Measurements from ENCODE around the gene ZNF692. TPM values are rescaled to one million over a fixed set of nuclear protein-coding genes. Genes with fewer than 3 reads are reported as not detected.

The ZNF692 gene
- total RNA-seq, 1 experiment from 2014 or later = 59.1 TPM

DNA sequence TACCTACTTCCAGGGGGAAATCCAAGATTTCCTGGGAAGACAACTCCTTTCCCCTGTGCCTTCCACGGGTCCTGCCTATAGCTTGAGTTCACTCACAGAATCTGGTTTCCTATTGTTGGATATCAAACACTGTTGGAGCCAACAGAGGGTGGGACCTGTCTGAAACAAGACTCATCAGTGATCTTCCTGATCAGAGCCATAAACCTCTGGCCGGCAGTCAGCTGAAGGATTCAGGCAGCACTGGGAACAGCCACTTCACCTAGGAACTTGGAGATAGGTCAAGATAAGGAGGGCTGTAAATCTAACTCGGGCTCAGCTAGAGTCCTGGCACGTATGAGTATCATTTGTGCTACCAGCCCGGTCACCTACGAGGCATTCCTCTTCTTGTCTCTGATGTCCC, 56.4 kb downstream of the ZNF692 start:
- H3K27me3 Mint-ChIP-seq (ENCODE audit: low read depth) = peaks cover 24% of the 10 kb centered on the region
- TF ChIP-seq MXD4 (CRISPR knock-in tag; IDR thresholded peaks at IDR 0.05; ENCODE audit: borderline replicate concordance) (no peak), ZNF121 (CRISPR knock-in tag; IDR thresholded peaks at IDR 0.05) (no peak), ZNF219 (CRISPR knock-in tag; IDR thresholded peaks at IDR 0.05; ENCODE audit: borderline replicate concordance) (no peak)
- TF ChIP-seq, protein P1, sequence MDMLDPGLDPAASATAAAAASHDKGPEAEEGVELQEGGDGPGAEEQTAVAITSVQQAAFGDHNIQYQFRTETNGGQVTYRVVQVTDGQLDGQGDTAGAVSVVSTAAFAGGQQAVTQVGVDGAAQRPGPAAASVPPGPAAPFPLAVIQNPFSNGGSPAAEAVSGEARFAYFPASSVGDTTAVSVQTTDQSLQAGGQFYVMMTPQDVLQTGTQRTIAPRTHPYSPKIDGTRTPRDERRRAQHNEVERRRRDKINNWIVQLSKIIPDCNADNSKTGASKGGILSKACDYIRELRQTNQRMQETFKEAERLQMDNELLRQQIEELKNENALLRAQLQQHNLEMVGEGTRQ (CRISPR knock-in tag; IDR thresholded peaks at IDR 0.05) = no peak
- H3K27ac Mint-ChIP-seq = no peak overlapping the region
- no peak overlapping the region for H3K4me3 Mint-ChIP-seq
- peaks cover 30% of the 10 kb centered on the region for H3K36me3 Mint-ChIP-seq
- DNase-seq (ENCODE audit: low spot score) (no peak), ATAC-seq (no peak)
- H3K4me1 Mint-ChIP-seq = no peaks in the 10 kb centered on the region
- CTCF ChIA-PET = no interaction called here
- POLR2A ChIA-PET = no interaction called here
- peaks cover 70% of the 10 kb centered on the region for H3K9me3 Mint-ChIP-seq

GRCh38 chr1:248800459-248800858, 58.4 kb downstream of the ZNF692 start:
- ChIA-PET CTCF (no interaction called here), POLR2A (no interaction called here)
- DNase-seq (ENCODE audit: low spot score) (no peak), ATAC-seq (no peak)
- Mint-ChIP-seq H3K4me1 (no peaks in the 10 kb centered on the region), H3K9me3 (peaks cover 80% of the 10 kb centered on the region), H3K36me3 (peaks cover 40% of the 10 kb centered on the region), H3K27me3 (ENCODE audit: low read depth) (peaks cover 20% of the 10 kb centered on the region), H3K4me3 (no peak overlapping the region), H3K27ac (no peak overlapping the region)
- TF ChIP-seq, protein P2, sequence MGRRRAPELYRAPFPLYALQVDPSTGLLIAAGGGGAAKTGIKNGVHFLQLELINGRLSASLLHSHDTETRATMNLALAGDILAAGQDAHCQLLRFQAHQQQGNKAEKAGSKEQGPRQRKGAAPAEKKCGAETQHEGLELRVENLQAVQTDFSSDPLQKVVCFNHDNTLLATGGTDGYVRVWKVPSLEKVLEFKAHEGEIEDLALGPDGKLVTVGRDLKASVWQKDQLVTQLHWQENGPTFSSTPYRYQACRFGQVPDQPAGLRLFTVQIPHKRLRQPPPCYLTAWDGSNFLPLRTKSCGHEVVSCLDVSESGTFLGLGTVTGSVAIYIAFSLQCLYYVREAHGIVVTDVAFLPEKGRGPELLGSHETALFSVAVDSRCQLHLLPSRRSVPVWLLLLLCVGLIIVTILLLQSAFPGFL (CRISPR knock-in tag; IDR thresholded peaks at IDR 0.05; ENCODE audit: borderline replicate concordance) = no peak
- TF ChIP-seq, protein P1 (CRISPR knock-in tag; IDR thresholded peaks at IDR 0.05) = no peak
- no peak for TF ChIP-seq ZNF138 (CRISPR knock-in tag; conservative IDR thresholded peaks at IDR 0.05)
- no peak for TF ChIP-seq OVOL2 (CRISPR knock-in tag; IDR thresholded peaks at IDR 0.05; ENCODE audit: borderline replicate concordance)
- TF ChIP-seq, protein P3, sequence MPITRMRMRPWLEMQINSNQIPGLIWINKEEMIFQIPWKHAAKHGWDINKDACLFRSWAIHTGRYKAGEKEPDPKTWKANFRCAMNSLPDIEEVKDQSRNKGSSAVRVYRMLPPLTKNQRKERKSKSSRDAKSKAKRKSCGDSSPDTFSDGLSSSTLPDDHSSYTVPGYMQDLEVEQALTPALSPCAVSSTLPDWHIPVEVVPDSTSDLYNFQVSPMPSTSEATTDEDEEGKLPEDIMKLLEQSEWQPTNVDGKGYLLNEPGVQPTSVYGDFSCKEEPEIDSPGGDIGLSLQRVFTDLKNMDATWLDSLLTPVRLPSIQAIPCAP (CRISPR knock-in tag; IDR thresholded peaks at IDR 0.05) = no peak
- no peak for TF ChIP-seq SMAD3 (CRISPR knock-in tag; IDR thresholded peaks at IDR 0.05; ENCODE audit: borderline replicate concordance)

Small RNA genes lying within 50 kb of the gene (microRNA-seq; reads per million reads assigned to microRNA genes)
- gene MIR3124 (ENCODE audit: borderline number of aligned reads) = 1.4 reads per million

Other genes with a start within 250 kb of the ZNF692 start
- not detected in 3 replicates for gene OR2T11, start 224.0 kb downstream of the ZNF692 start, total RNA-seq (2021)
- gene OR2T35, start 213.8 kb downstream of the ZNF692 start, total RNA-seq (2021) = not detected in 3 replicates
- not detected in 3 replicates for gene OR2T27, start 203.6 kb downstream of the ZNF692 start, total RNA-seq (2021)
- gene OR14I1, start 156.3 kb downstream of the ZNF692 start, total RNA-seq (2021) = not detected in 3 replicates
- gene LYPD8, start 103.3 kb downstream of the ZNF692 start, total RNA-seq (2021) = not detected in 3 replicates
- gene SH3BP5L, start 33.2 kb downstream of the ZNF692 start, total RNA-seq (2021) = 28.3 to 32.9 TPM (median 28.3 TPM) in 3 replicates
- 34.1 to 37.9 TPM (median 34.6 TPM) in 3 replicates for gene ZNF672, start 20.9 kb downstream of the ZNF692 start, total RNA-seq (2021)
- gene PGBD2, start 47.1 kb upstream of the ZNF692 start, total RNA-seq (2021) = 6.5 to 6.9 TPM (median 6.6 TPM) in 3 replicates